Muscle layer of duodenum (tissue), 2 donors: Measurements from ENCODE around the gene SSR1.
"Not testable (repeated sequence)": the region's sequence is repeated elsewhere in the genome, so short reads cannot be mapped to it uniquely, and the experiment has no call there.

Experiments used
- H3K27ac ChIP-seq: one replicate; pipeline ENCODE4 v1.7.0; 2013; ENCODE audit warnings: mild to moderate bottlenecking, low read length
- H3K27me3 ChIP-seq: one replicate; pipeline ENCODE4 v1.7.0; 2013; ENCODE audit warnings: low read depth, mild to moderate bottlenecking, control low read depth, low read length
- H3K36me3 ChIP-seq, 2 donors: one replicate each; pipeline ENCODE4 v1.7.0; 2013; ENCODE audit warnings: low read length in 2 of 2, control low read depth in 1 of 2, mild to moderate bottlenecking in 1 of 2; ENCODE audit not compliant: insufficient read depth in 2 of 2, control insufficient read depth in 1 of 2
- H3K4me1 ChIP-seq, 2 donors: one replicate each; pipeline ENCODE4 v1.7.0; 2013; ENCODE audit warnings: low read length in 2 of 2, mild to moderate bottlenecking in 2 of 2, control low read depth in 1 of 2, moderate library complexity in 1 of 2; ENCODE audit not compliant: insufficient read depth in 2 of 2, control insufficient read depth in 1 of 2
- H3K4me3 ChIP-seq, 2 donors: one replicate each; pipeline ENCODE4 v1.7.0; 2013; ENCODE audit warnings: low read length in 2 of 2, low read depth in 1 of 2, mild to moderate bottlenecking in 1 of 2
- H3K9me3 ChIP-seq, 2 donors: one replicate each; pipeline ENCODE4 v1.7.0; 2013; ENCODE audit warnings: low read length in 2 of 2, control low read depth in 1 of 2, mild to moderate bottlenecking in 1 of 2; ENCODE audit not compliant: control insufficient read depth in 1 of 2
- donor health status: healthy.

The SSR1 gene

GRCh38 chr6:7316658-7317533 is 3.9 kb upstream of the SSR1 start:
- Histone ChIP-seq H3K4me3 (no peak overlapping the region), H3K4me1 (peaks cover 0 to 7% of the 10 kb centered on the region in 2 donors), H3K27me3 (no peaks in the 10 kb centered on the region), H3K27ac (no peak overlapping the region), H3K36me3 (peaks cover 0 to 11% of the 10 kb centered on the region in 2 donors), H3K9me3 (no peaks in the 10 kb centered on the region)

- H3K36me3 ChIP-seq, result peaks cover 0 to 12% of the 10 kb centered on the region in 2 donors
- H3K4me1 ChIP-seq, result peaks cover 0 to 14% of the 10 kb centered on the region in 2 donors
- H3K27me3 ChIP-seq, result no peaks in the 10 kb centered on the region
- H3K4me3 ChIP-seq, result no peak overlapping the region
- H3K9me3 ChIP-seq, result no peaks in the 10 kb centered on the region
- no peak overlapping the region for H3K27ac ChIP-seq
These were observed 3.0 kb upstream of the SSR1 start for GRCh38 chr6:7315948-7316365.

- not testable (repeated sequence) for H3K27ac ChIP-seq, H3K9me3 ChIP-seq, H3K4me3 ChIP-seq, H3K27me3 ChIP-seq
- Histone ChIP-seq H3K4me1 (peaks cover 0 to 17% of the 10 kb centered on the region in 2 donors), H3K36me3 (peaks cover 0 to 12% of the 10 kb centered on the region in 2 donors)
These were observed 2.3 kb upstream of the SSR1 start for GRCh38 chr6:7315087-7315947.

- Histone ChIP-seq H3K36me3 (peaks cover 0 to 14% of the 10 kb centered on the region in 2 donors), H3K4me3 (no peak overlapping the region)
These were observed 1.4 kb upstream of the SSR1 start for GRCh38 chr6:7314414-7314813.

GRCh38 chr6:7313505-7314165 is 636 bp upstream of the SSR1 start:
- peaks cover 0 to 21% of the 10 kb centered on the region in 2 donors for H3K4me1 ChIP-seq
- H3K4me3 ChIP-seq, result peak overlapping the region; percentile 74 to 98
- H3K36me3 ChIP-seq, result peaks cover 0 to 20% of the 10 kb centered on the region in 2 donors
- H3K27ac ChIP-seq, result peak overlapping the region; percentile 94
- no peaks in the 10 kb centered on the region for H3K27me3 ChIP-seq
- no peaks in the 10 kb centered on the region for H3K9me3 ChIP-seq

More at GRCh38 chr6:7314414-7314813, 1.4 kb upstream of the SSR1 start:
- Histone ChIP-seq H3K9me3 (no peaks in the 10 kb centered on the region), H3K4me1 (peaks cover 0 to 20% of the 10 kb centered on the region in 2 donors), H3K27ac (no peak overlapping the region), H3K27me3 (no peaks in the 10 kb centered on the region)

- peak overlapping the region; percentile 98 for H3K4me3 ChIP-seq
- H3K9me3 ChIP-seq, result no peaks in the 10 kb centered on the region
- no peaks in the 10 kb centered on the region for H3K27me3 ChIP-seq
- H3K36me3 ChIP-seq, result peaks cover 8 to 30% of the 10 kb centered on the region in 2 donors
- H3K27ac ChIP-seq, result peak overlapping the region; percentile 94
- H3K4me1 ChIP-seq, result peaks cover 0 to 25% of the 10 kb centered on the region in 2 donors
These were observed 933 bp downstream of the SSR1 start for GRCh38 chr6:7311917-7312615.

- Histone ChIP-seq H3K4me3 (peak overlapping the region in 1 of 2 donors; percentile 98), H3K36me3 (peaks cover 8 to 33% of the 10 kb centered on the region in 2 donors), H3K27me3 (no peaks in the 10 kb centered on the region), H3K4me1 (peaks cover 0 to 25% of the 10 kb centered on the region in 2 donors), H3K9me3 (no peaks in the 10 kb centered on the region), H3K27ac (no peak overlapping the region)
These were observed 1.8 kb downstream of the SSR1 start for GRCh38 chr6:7311176-7311575.

GRCh38 chr6:7309050-7309449 is 3.9 kb downstream of the SSR1 start:
- no peaks in the 10 kb centered on the region for H3K9me3 ChIP-seq
- H3K27me3 ChIP-seq, result no peaks in the 10 kb centered on the region
- peaks cover 0 to 25% of the 10 kb centered on the region in 2 donors for H3K4me1 ChIP-seq
- H3K4me3 ChIP-seq, result no peak overlapping the region
- H3K36me3 ChIP-seq, result peaks cover 23 to 50% of the 10 kb centered on the region in 2 donors
- no peak overlapping the region for H3K27ac ChIP-seq

- Histone ChIP-seq H3K4me3 (no peak overlapping the region), H3K9me3 (no peaks in the 10 kb centered on the region), H3K27ac (no peak overlapping the region), H3K4me1 (peaks cover 0 to 21% of the 10 kb centered on the region in 2 donors), H3K27me3 (no peaks in the 10 kb centered on the region), H3K36me3 (peaks cover 34 to 54% of the 10 kb centered on the region in 2 donors)
These were observed 5.5 kb downstream of the SSR1 start for GRCh38 chr6:7307533-7307932.

- H3K27ac ChIP-seq, result no peak overlapping the region
- peaks cover 0 to 4% of the 10 kb centered on the region in 2 donors for H3K4me1 ChIP-seq
- no peaks in the 10 kb centered on the region for H3K9me3 ChIP-seq
- H3K27me3 ChIP-seq, result no peaks in the 10 kb centered on the region
- H3K4me3 ChIP-seq, result no peak overlapping the region
- peaks cover 60 to 73% of the 10 kb centered on the region in 2 donors for H3K36me3 ChIP-seq
These were observed 8.2 kb downstream of the SSR1 start for GRCh38 chr6:7304821-7305220.
